ENCODE results near the gene QSER1. TPM values are rescaled to one million over a fixed set of nuclear protein-coding genes. Genes with fewer than 3 reads are reported as not detected.

QSER1 gene
- total RNA-seq, 1 experiment from 2014 or later: 48.0 TPM

DNA sequence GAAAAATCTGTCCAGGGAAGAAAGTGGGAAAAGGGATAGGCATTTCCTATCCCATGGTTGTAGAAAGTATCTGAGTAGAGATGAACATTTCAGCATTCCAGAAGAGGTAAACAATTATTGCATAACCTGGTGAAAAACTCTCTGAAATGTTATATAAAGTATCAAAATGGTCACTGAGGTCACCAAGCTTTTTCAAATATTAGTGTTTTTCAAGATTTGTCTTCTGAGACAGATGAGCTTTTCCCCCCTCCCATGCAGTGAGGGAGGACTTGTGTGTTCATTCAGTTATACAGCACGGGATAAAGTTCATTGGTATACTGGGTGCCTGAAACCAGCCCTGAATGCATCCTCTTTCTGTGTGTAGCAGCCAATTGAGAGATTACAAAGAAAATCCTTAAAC is 121.1 kb downstream of the QSER1 start (continued):
- no peak for TF ChIP-seq ZNF274 (IDR thresholded peaks at IDR 0.05; ENCODE audit: low read depth, low read length)

DNA sequence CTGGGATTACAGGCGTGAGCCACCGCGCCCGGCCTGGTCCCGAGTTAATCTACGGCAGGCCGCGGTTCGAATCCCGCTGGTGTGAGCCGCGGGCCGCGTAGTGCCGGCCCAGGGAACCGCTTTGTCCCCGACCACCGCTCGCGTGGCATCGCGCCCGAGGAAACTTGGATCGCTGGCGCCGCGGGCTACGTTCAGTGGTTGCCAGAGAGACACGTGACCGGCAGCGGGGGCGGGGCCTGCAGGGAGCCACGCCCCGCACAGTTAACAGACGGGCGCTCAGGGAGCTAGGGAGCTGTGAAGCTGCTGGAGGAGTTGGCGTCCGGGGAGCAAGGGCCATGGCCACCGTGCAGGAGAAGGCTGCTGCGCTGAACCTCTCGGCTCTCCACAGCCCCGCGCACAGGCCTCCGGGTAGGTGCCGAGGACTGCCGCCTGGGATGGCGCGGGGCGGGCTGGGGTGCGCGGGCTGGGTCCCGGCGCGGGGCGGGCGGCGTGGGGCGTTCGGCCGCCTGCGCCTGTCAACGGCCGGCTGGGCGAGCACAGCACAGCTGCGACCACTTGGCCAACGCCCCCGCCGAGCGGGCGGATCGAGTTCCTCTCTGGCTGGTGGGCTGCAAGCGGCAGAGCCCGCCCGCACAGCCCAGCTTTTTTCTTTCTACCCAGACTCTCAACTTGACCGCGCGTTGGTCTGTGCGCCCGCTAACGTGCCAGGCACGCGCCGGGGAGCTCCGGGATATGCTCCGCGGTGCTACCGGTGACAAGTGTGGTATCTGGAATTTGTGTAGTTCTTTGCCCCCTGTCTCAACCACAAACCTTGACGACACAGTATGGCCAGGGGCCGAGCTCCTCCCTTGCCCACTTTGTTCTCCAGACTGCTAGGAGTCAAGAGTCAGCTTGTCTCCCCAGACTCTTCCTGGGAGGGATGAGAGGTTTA is 123.3 kb downstream of the QSER1 start, which contains the start of gene DEPDC7:
TSS of gene DEPDC7 (plus strand) at position 258 of the 931 bp plus-strand sequence. CDS start at position 336, 78 bp downstream.
- Histone ChIP-seq H3K27me3 (ENCODE audit: insufficient read depth, low read length) (no peaks in the 10 kb centered on the region), H2AFZ (ENCODE audit: low read depth, low read length, poor library complexity, severe bottlenecking) (peak within 1 kb of the TSS; percentile 22), H3K27ac (ENCODE audit: low read depth, low read length) (peak within 1 kb of the TSS; percentile 27; the same call in 1 of the 2 replicates), H3K36me3 (ENCODE audit: control insufficient read depth in 1 of 2, insufficient read depth in 2 of 2, low read length in 2 of 2) (no peaks in the 10 kb centered on the region), H4K20me1 (ENCODE audit: insufficient read depth) (no peaks in the 10 kb centered on the region), H3K4me2 (ENCODE audit: low read length) (peak within 1 kb of the TSS; percentile 85), H3K4me3 (replicated peaks in 1 of 2; ENCODE audit: low read depth in 1 of 2, low read length in 2 of 2) (peak within 1 kb of the TSS; percentile 53 to 62), H3K4me1 (ENCODE audit: control insufficient read depth in 1 of 2, insufficient read depth in 2 of 2, low read length in 2 of 2) (peaks cover 8 to 26% of the 10 kb centered on the region in 2 experiments; a peak in 3 of 4 replicates), H3K9me3 (ENCODE audit: control insufficient read depth in 1 of 2, insufficient read depth in 1 of 2, low read depth in 1 of 2, low read length in 2 of 2) (no peaks in the 10 kb centered on the region), H3K9ac (ENCODE audit: low read length) (peak within 1 kb of the TSS; percentile 55), H3K9me2 (ENCODE audit: insufficient read depth) (no peaks in the 10 kb centered on the region), H3K79me2 (ENCODE audit: insufficient read depth, low read length) (0 out of 2 replicates have a peak, but pooled peaks cover 14% of the 10 kb centered on the region)
- RAD21 ChIA-PET (ENCODE audit: low non-redundant PET in 1 of 2, low total read pairs in 2 of 2, uncharacterized antibody in 2 of 2, unreplicated experiment in 2 of 2): no interaction called here
- no TSS peak for BruUV-seq (replicated peaks)
- ATAC-seq (peak; percentile 97), DNase-seq (ENCODE audit: low read depth, low spot score) (peak; percentile 75)
- TF ChIP-seq CEBPB (IDR thresholded peaks at IDR 0.05; ENCODE audit: low read depth) (no peak), ZNF274 (IDR thresholded peaks at IDR 0.05; ENCODE audit: low read depth, low read length) (no peak), CBX3 (IDR thresholded peaks at IDR 0.05; ENCODE audit: low read depth) (peak; percentile 83; the same call in 1 of the 2 replicates), SIN3A (IDR thresholded peaks at IDR 0.05; ENCODE audit: low read depth) (no peak), POLR2AphosphoS5 (IDR thresholded peaks at IDR 0.05; ENCODE audit: low read depth, low read length) (peak; percentile 73), EGR1 (IDR thresholded peaks at IDR 0.05; ENCODE audit: low read depth) (peak; percentile 75), SP1 (IDR thresholded peaks at IDR 0.05; ENCODE audit: low read depth) (no peak), EZH2 (IDR thresholded peaks at IDR 0.05) (no peak), ZFX (IDR thresholded peaks at IDR 0.05) (peak; percentile 37; the same call in 1 of the 2 replicates), EZH2phosphoT487 (IDR thresholded peaks at IDR 0.05; ENCODE audit: borderline replicate concordance) (no peak), TCF7L2 (IDR thresholded peaks at IDR 0.05; ENCODE audit: borderline replicate concordance, extremely low read depth, insufficient read depth, insufficient read length) (peak; percentile 41), SRF (IDR thresholded peaks at IDR 0.05; ENCODE audit: low read depth) (no peak), ELF1 (IDR thresholded peaks at IDR 0.05; ENCODE audit: borderline replicate concordance, low read depth) (no peak), POLR2A (IDR thresholded peaks at IDR 0.05; ENCODE audit: borderline replicate concordance, extremely low read depth, insufficient read depth, insufficient read length) (peak; percentile 84), JUND (IDR thresholded peaks at IDR 0.05) (no peak), FOSL1 (IDR thresholded peaks at IDR 0.05; ENCODE audit: low read depth) (no peak), YY1 (IDR thresholded peaks at IDR 0.05; ENCODE audit: extremely low read depth, insufficient replicate concordance, low read depth, low read length) (no peak)
- TF ChIP-seq, protein P1, sequence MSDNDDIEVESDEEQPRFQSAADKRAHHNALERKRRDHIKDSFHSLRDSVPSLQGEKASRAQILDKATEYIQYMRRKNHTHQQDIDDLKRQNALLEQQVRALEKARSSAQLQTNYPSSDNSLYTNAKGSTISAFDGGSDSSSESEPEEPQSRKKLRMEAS (IDR thresholded peaks at IDR 0.05): peak; percentile 95
- TF ChIP-seq, protein P2, sequence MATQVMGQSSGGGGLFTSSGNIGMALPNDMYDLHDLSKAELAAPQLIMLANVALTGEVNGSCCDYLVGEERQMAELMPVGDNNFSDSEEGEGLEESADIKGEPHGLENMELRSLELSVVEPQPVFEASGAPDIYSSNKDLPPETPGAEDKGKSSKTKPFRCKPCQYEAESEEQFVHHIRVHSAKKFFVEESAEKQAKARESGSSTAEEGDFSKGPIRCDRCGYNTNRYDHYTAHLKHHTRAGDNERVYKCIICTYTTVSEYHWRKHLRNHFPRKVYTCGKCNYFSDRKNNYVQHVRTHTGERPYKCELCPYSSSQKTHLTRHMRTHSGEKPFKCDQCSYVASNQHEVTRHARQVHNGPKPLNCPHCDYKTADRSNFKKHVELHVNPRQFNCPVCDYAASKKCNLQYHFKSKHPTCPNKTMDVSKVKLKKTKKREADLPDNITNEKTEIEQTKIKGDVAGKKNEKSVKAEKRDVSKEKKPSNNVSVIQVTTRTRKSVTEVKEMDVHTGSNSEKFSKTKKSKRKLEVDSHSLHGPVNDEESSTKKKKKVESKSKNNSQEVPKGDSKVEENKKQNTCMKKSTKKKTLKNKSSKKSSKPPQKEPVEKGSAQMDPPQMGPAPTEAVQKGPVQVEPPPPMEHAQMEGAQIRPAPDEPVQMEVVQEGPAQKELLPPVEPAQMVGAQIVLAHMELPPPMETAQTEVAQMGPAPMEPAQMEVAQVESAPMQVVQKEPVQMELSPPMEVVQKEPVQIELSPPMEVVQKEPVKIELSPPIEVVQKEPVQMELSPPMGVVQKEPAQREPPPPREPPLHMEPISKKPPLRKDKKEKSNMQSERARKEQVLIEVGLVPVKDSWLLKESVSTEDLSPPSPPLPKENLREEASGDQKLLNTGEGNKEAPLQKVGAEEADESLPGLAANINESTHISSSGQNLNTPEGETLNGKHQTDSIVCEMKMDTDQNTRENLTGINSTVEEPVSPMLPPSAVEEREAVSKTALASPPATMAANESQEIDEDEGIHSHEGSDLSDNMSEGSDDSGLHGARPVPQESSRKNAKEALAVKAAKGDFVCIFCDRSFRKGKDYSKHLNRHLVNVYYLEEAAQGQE (IDR thresholded peaks at IDR 0.05; ENCODE audit: low read depth): no peak
- CTCF ChIA-PET: interaction anchor here (1.0 kb wide), 1 partner anchor 50 kb away, joined by 3 read pairs; no protein-coding TSS in a partner anchor
- intact Hi-C loops (cut with micrococcal nuclease): no loop called here
- POLR2A ChIA-PET: interaction anchor here (0.7 to 1.4 kb wide), 9 partner anchors 8 to 411 kb away, joined by 3 to 8 read pairs (median 4); partner anchors contain the start of gene TCP11L1
